ENCODE measurements around the gene PIGU.
"Not testable (repeated sequence)": the region's sequence is repeated elsewhere in the genome, so short reads cannot be mapped to it uniquely, and the experiment has no call there.

The PIGU gene

DNA sequence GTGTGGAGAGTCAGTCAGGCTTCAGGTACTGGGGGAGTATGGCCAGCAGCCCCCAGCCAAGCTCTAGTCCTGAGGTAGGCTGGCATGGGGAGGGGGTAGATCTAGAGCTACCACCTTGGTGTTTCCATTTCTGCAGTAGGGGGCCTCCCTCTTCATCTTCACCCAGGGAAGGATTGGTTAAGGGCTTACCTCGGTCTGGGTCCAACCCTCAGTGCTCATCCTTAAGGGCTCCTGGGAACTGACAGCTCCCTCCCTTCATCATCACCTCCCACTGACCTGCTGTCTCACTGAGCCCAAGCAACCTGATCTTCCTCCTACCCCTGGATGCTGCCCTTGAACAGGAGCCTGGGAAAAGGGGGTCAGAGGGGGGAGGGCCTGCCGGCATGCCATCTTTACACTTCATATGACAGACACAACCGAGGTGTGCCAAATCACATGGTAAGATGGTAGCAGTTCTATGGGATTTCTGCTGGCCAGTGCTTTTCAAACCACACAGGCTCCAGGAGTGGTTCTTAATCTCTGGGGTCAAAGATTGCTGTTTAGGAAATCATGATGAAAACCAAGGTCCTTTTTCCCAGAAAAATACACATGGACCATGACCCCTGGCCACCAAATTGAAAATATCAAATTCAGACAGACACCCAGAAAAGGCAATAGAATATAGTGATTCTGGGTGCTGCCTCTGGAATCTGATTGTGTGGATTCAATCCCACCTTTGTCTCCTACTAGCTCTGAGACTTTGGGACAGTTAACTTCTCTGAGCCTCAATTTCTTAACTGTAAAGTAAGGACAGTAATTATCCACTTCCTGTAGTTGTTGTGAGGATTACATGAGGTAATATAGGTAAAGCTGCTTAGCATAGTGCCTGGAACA is 30.3 kb upstream of the PIGU start:
- no peak for DNase-seq (ENCODE audit: low read depth, low spot score)

- DNase-seq (ENCODE audit: low read depth, low spot score): no peak
Observed at GRCh38 chr20:34706302-34706875, 29.5 kb upstream of the PIGU start.

- no peak for DNase-seq (ENCODE audit: low read depth, low spot score)
Observed at GRCh38 chr20:34705397-34706301, 28.8 kb upstream of the PIGU start.

- no peak for DNase-seq (ENCODE audit: low read depth, low spot score)
Observed at GRCh38 chr20:34705008-34705396, 28.1 kb upstream of the PIGU start.

GRCh38 chr20:34704177-34705007 is 27.5 kb upstream of the PIGU start, which contains the start of gene TP53INP2:
TSS of gene TP53INP2 (plus strand) at chr20:34704344. CDS start at chr20:34708740, 4,396 bp downstream.
- no peak for DNase-seq (ENCODE audit: low read depth, low spot score)

- DNase-seq (ENCODE audit: low read depth, low spot score): no peak
Observed at GRCh38 chr20:34703424-34704176, 26.7 kb upstream of the PIGU start.

DNA sequence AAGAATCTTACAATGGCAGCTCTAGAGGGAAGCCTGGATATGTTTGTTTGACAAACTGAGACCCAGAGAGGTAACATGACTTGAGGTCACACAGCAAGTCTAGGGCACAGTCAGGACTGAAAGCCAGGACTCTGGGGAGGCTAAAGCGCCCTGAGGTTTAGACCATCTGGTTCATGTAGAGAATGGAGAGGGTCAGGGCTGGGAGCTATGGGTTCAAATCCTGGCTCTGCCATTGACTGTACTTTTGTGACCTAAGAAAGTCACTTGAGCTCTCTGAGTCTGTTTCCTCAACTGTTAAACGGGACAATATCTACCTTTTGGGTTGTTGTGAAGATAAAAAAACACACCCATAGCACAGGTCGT is 26.1 kb upstream of the PIGU start:
- DNase-seq (ENCODE audit: low read depth, low spot score): no peak

DNA sequence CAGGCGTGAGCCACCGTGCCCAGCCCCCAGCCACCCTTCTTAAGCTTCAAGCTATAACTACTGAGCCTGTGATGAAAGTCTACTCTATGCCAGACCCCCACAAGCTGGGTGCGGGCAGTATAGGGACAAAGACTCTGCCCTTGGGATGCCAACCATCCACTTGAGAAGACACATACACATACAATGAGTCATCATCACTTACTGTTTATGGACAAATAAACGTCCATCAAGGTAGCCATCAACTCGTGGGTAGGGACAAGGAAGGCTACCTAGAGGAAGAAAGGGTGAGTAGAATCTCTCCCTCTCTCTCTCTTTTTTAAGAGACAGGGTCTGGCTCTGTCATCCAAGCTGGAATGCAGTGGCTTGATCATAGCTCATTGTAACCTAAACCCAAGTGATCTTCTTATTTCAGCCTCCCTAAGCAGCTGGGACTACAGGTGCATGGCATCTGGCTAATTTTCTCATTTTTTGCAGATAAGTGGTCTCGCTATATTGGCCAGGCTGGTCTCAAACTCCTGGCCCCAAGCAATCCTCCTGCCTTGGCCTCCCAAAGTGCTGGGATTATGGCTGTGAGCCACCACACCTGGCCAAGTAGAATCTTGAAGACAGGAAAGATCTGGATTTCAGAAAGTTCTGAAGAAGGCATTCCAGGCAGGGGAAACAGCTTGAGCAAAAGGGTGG is 24.7 kb upstream of the PIGU start:
- DNase-seq (ENCODE audit: low read depth, low spot score): no peak

- DNase-seq (ENCODE audit: low read depth, low spot score): no peak
Observed at GRCh38 chr20:34693414-34693813, 16.5 kb upstream of the PIGU start.

DNA sequence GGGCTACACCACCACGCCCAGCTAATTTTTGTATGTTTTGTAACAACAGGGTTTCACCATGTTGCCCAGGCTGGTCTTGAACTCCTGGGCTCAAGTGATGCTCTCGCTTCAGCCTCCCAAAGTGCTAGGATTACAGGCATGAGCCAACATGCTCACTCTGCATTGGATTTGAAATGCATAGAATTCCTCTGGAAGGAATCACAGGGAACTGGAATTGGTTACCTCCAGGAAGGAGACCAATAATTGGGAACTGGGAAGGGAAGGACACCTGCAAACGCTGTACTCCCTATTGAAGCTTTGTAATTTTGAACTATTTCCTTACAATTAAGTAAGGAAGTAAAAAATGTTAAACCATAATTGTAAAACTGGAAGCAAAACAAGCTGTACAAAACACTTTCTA is 14.9 kb upstream of the PIGU start:
- DNase-seq (ENCODE audit: low read depth, low spot score): no peak

DNA sequence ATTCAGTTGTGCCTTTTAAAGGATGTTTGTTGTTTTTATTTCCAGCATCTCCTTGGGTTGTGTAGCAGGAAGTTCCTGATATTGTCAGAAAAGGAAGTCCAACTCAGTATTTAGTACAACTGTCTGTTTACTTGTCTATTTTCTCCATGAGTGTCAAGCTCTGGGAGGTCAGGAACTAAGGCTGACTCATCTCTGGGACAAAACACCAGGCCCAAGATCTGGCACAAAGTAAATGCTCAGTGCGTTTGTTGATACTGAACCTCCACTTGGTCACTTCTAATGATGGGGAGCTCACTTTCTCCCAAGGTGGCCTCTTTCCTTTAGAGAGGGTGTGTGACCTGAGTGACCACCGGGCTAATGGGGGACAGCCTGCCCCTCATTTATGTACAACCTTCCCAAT is 12.6 kb upstream of the PIGU start:
- no peak for DNase-seq (ENCODE audit: low read depth, low spot score)

- no peak for DNase-seq (ENCODE audit: low read depth, low spot score)
Observed at GRCh38 chr20:34683667-34684066, 6.8 kb upstream of the PIGU start.

DNA sequence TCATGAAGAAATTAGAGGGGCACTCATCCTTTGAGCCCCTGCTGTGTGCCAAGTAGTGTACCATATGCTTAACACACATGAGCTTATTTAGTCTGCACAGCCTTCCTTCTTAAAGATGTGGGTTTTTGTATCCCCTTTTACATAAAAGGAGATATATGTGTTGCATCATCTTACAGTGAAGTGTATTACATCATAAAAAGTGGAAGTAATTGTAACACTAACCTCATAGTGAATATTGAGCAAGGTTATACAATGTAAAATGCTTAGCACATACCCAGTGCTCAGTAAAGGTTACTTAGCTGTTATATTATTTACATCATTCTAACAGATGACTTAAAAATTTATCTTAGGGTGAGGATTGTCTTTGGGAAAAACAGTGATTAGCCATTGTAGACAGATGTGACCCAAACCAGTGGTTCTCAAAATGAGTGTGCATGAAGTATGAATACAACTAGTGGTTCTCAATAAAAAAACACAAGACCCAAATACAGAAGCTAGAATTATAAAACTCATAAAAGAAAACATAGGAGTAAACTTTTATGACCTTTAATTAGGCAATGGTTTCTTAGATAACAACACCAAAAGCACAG is 3.8 kb upstream of the PIGU start:
- no peak for DNase-seq (ENCODE audit: low read depth, low spot score)

DNA sequence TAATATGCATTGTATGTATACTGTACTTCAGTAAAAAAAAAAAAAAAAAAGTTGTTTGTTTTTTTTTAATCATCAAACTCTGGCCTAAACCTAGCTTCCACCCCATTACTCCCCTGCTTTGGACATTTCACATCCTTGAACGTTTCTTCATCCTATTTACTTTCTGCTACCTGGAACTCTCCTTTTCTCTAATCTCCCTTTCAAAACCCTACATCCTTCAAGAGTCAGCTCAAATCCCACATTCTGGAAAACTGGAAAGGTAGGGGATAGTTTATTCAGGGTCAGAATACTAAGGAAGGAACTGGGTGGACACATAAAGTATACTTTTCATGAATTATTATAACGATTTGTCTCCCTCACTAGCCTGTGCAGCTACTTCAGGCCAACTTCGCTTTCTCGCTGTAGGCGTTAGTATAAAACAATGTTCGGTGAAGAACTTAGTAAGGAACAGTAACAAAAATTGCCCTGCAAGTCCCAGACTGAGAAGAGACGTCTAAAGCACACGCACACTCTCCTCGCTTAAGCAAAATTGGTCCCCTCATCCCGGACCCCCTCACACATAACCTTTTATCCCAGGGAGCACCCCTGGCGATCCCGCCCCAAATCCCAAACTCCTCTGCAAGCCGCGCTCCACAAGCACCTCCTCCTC is 775 bp downstream of the PIGU start:
- no peak for DNase-seq (ENCODE audit: low read depth, low spot score)

GRCh38 chr20:34675561-34675960 is 1.3 kb downstream of the PIGU start:
- no peak for DNase-seq (ENCODE audit: low read depth, low spot score)

GRCh38 chr20:34673412-34673811 is 3.5 kb downstream of the PIGU start:
- DNase-seq (ENCODE audit: low read depth, low spot score): no peak

GRCh38 chr20:34669094-34669493 is 7.8 kb downstream of the PIGU start:
- DNase-seq (ENCODE audit: low read depth, low spot score): no peak

DNA sequence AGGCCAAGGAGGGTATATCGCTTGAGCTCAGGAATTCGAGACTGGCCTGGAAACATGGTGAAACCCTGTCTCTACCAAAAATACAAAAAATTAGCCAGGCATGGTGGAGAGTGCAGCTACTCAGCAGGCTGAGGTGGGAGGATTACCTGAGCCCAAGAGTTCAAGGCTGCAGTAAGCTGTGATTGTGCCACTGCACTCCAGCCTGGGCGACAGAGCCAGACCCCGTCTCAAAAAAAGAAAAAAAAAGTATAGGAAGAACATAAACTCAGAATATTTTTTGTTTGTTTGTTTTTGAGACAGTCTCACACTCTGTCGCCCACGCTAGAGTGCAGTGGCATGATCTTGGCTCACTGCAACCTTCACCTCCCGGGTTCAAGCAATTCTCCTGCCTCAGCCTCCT is 12.1 kb downstream of the PIGU start:
- not testable (repeated sequence) for DNase-seq (ENCODE audit: low read depth, low spot score)

All from iPS DF 19.7 (cell line).